SH-SY5Y (cell line): Measurements from ENCODE around the gene ZNF597.

ENCODE experiments used
- GATA2 ChIP-seq: IDR thresholded peaks from 2 replicates; pipeline ENCODE4 v1.6.1; 2011; ENCODE audit warnings: mild to moderate bottlenecking, low read depth, low read length
- GATA3 ChIP-seq: IDR thresholded peaks from 2 replicates; pipeline ENCODE4 v1.6.1; 2011; ENCODE audit warnings: low read depth, mild to moderate bottlenecking, low read length, moderate library complexity

Gene ZNF597

DNA sequence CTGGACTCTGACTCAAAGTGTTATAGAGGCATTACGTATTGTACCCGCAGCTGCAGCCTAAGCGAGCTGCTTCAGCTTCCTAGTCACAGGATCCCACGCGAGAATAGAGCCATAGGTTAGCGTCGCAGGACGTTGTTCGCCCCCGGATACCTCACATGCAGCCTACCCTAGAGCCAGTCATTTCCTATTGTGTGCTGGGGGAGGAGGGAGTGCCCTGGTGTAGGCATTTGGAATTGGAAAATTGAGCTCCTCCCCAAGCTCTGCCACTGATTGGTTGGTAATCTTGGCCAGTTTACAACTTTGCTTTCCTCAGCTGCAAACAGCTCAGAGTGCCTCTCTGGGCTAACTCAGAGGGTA, 706 bp upstream of the ZNF597 start:
- TF ChIP-seq GATA3 (no peak), GATA2 (no peak)

DNA sequence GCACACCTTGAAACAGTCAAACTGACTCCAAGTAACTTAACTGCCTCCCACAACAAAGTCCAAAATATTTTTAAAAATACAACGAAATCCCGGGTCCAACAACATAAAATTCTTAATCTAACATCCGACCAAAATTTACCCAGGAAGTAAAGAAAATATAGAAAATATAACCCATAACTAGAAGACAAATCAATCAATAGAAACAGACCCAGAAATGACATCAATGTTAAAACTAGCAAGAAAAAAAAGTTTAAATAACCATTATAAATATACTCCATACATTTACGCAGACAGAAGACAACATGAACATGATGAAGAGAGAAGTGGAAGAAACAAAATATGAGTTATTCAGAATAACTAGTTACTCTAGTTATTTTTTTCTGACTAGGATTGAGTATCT, 3.7 kb downstream of the ZNF597 start:
- TF ChIP-seq GATA2 (no peak), GATA3 (no peak)

GRCh38 chr16:3434373-3434772, 8.9 kb downstream of the ZNF597 start:
- no peak for TF ChIP-seq GATA3
- TF ChIP-seq GATA2, result no peak

DNA sequence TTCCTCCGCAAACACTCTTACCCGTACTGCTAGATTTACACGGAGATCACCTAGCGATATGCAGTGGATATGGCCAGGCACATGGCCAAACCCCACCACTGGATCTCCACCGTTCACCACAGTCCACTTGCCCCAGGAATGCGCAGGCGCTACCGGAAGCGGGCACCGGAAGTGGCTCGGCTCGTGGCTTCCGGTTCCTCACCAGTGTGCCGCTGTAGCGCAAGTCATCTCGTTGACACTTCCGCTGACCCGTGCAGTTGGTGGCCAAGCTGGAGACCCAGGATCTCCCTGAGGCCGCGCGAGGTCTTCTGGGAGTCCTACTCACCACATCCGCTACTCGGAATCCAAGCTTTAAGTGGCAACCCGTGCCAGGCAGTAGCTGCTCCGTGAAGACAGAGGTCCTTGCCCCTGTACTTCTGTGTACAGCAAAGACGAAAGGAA, 11.5 kb downstream of the ZNF597 start:
- TF ChIP-seq GATA2 (no peak), GATA3 (no peak)

DNA sequence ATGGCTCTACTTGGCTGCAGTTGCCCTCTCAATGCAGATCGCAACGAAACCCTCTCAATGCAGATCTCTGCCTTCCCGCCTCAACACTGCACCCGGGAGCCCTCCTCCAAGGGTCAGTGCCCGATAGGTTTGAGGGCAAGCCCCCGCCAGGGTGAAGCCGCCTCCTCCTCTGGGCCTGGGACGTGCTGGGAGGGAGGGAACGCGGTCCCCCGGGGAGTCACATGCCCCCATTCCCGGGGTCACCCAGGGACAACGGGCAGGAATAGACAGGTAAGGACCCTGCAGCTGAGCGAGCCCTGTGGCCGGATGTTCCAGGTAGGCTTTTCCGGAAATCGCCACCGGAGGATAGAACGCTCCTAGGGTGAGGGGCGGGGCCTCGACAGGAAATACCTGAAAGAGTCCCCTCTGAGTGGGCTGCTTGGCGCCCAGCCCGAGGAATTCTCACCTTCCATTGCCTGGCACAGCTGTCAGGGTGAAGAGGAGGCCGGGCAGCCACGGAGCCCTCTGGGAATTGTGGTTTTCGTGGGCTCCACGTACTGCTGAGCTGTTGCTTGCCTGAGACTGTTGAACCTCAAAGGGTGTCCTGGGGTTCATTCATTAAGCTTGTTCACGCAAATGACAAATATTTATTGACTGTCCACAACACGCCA, 29.4 kb downstream of the ZNF597 start:
- TF ChIP-seq GATA2 (no peak), GATA3 (no peak)

DNA sequence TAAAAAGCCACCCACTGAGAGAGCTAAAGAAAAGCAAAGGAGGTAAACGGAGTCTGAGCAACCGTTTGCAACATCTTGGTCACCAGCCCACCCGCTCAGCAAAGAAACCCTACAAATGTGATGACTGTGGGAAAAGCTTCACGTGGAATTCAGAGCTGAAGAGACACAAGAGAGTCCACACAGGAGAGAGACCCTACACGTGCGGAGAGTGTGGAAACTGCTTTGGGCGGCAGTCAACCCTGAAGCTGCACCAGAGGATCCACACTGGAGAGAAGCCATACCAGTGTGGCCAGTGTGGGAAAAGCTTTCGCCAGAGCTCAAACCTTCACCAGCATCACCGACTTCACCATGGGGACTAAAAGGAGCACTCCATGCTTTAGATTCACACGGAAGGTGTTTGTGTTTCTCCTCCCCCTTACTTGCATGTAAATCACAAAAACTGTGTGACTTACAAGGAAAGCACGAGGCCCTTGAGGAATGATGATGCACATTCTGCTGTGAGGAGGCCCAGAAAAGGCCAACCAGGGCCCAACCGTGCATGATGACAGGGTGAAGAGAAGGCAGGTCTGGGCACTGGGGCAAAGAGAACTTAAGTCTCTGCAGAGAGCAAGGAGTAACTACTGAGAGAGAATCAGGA, 34.6 kb downstream of the ZNF597 start:
- TF ChIP-seq GATA2 (no peak), GATA3 (no peak)

DNA sequence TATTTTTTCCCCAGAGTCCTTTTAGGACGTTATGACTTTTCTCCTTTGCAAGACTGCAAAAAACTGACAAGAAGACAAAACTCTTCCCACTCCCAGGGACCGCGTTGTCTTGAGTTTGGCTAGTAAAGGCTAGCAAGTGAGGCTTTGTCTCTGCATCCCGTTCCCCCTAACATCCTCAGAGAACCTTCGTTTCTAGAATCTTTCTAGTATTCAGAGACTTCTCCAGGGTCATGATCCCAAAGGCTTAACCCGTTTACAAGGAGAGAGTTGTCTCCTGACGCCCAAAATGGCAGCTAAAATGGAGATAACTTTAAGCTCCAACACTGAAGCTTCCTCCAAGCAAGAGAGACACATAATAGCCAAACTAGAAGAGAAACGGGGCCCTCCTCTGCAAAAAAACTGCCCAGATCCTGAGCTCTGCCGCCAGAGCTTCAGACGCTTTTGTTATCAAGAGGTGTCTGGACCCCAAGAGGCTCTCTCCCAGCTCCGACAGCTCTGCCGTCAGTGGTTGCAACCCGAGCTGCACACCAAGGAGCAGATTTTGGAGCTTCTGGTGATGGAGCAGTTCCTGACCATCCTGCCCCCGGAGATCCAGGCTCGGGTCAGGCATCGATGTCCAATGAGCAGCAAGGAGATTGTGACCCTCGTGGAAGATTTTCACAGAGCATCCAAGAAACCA, 41.4 kb downstream of the ZNF597 start:
- TF ChIP-seq GATA2, result no peak
- TF ChIP-seq GATA3, result no peak

DNA sequence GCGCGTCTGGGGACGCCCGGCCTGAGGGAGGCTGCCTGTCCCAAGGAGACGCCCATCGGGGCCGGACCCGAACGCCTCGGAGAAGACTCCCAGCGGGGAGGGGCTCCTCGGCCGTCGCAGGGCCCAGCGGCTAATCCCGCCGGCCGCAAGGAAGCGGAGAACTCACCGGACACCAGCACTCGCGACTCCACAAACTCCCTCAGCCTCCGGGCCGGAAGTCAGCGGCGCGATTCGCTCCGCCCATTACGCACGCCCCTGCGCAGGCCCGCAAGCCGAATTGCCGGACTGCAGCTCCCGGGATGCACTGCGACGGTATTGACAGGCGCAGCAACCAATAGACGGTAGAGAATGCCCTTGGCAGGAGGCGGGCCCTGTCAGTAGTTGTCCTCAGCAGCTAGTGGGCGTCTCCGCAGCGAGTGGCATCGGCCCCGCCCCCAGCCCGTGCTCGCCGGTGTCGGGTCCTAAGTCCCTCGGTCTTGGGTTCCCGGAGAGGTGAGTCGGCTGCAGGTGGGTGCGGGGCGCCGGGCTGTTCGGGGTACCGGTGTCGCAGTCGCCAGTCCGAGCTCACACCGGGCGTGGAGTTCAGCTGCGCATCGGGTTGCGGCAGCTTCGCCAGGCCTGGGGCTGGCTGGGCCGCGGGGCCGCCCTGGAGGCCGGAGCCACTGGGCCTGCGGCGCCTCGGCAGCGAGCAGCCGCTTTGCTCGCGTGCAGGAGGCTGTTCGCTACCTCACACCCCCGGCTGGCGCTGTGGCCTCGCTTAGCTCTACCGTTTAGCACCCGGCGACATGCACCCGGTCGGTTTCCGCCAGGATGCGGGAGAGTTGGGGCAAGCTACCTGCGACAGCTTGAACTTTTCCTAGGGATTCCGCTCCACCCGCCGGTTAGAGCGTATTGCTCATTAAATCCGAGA, 42.3 kb downstream of the ZNF597 start, which contains the start of the genes ZNF174 and ZSCAN32:
TSS of gene ZNF174 (plus strand) at position 437 of the 910 bp plus-strand sequence. CDS start 790 bp downstream, outside the sequence.
TSS of gene ZSCAN32 (minus strand) at position 226 of the 910 bp plus-strand sequence. CDS start 3,447 bp downstream, outside the sequence.
- TF ChIP-seq GATA3, result no peak
- peak; percentile 21; the same call in 1 of the 2 replicates for TF ChIP-seq GATA2

GRCh38 chr16:3400446-3400778, 42.9 kb downstream of the ZNF597 start:
- TF ChIP-seq GATA3 (no peak), GATA2 (no peak)

DNA sequence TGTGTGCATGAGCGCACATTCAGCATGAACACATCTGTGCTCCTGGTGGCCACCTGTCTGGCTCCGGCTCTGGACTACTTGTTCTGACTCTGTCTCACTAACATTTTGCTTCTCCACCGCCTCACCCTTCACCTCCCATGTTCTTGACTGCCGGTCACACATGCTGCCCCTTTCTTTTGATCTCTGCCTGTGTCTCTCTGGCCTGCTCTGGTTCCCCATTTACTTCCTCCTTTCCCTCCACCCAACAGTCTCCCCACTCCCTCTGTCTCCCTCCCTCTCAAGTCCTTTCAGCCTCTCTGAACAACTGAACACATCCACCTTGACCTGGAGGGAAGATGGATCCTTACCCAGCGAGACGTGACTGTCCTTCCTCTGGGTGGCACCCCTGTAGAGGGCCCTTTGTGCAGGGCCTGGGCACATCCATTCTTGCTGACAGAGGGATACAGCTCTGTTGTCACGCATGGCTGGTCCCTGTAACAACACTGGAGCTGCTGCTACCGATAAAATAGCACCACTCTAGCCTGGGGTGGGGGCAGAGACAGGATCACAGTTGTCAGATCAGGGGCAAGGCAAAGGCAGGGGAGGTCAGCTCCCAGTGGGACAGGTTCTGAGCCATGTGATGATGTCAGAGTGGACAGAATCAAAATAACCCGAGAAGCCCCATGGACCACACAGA, 53.5 kb downstream of the ZNF597 start:
- no peak for TF ChIP-seq GATA2
- no peak for TF ChIP-seq GATA3

DNA sequence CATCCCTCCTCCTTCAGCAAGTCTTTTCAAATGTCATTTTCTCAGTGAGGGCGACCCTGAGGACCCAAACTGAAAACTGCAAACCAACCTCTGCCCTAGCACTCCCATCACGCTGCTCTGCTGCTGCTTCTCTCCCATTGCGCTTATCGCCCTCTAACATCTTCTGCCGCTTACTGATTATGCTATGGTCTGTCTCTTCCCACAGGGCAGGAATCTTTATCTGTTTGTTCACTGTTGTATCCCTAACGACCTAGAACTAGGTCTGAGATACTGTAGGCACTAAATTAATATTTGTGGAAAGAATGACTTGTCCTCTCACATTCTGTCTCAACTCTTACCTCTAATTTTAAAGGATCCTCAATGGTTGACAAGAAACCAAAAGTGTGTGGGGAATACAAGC, 55.0 kb downstream of the ZNF597 start:
- no peak for TF ChIP-seq GATA2
- no peak for TF ChIP-seq GATA3

DNA sequence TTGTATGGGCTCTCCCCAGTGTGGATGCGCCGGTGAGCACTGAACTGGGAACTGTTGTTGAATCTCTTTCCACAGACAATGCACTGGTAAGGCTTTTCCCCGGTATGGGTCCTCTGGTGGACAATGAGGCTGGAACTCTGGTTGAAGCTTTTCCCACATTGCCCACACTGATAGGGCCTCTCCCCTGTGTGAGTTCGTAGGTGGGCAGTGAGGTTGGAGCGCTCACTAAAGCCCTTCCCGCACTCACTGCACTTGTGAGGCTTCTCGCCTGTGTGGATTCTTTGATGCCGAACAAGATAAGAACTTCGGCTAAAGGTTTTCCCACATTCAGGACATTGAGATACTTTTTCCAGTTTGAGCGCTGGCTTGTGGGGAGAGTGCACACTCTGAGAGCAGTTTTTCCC, 60.3 kb downstream of the ZNF597 start:
- no peak for TF ChIP-seq GATA2
- no peak for TF ChIP-seq GATA3
